AG10803 (cell line): ENCODE results near the gene NFATC1.

Source experiments
- DNase-seq: peaks from one replicate; pipeline ENCODE4 v3.0.0; 2010; ENCODE audit warnings: low read depth
- H3K4me3 ChIP-seq: 2 replicates; pipeline ENCODE4 v1.5.1; 2011; ENCODE audit warnings: mild to moderate bottlenecking, low read length, control low read depth
- CTCF ChIP-seq: conservative IDR thresholded peaks from 2 replicates; pipeline ENCODE4 v1.5.1; 2011; ENCODE audit warnings: mild to moderate bottlenecking, low read length, control low read depth, inconsistent platforms

The NFATC1 gene

GRCh38 chr18:79396431-79397246 is 909 bp downstream of the NFATC1 start:
- TF ChIP-seq CTCF, result 0 out of 2 replicates have a peak, but pooled peaks have one; percentile 13
- DNase-seq, result peak; percentile 52
- peak overlapping the region; percentile 60 for H3K4me3 ChIP-seq

- no peak for TF ChIP-seq CTCF
- H3K4me3 ChIP-seq, result no peak overlapping the region
These were observed 1.6 kb downstream of the NFATC1 start for GRCh38 chr18:79397247-79397829.

GRCh38 chr18:79397830-79398761 is 2.4 kb downstream of the NFATC1 start:
- no peak overlapping the region for H3K4me3 ChIP-seq
- no peak for DNase-seq
- no peak for TF ChIP-seq CTCF

More at GRCh38 chr18:79397247-79397829, 1.6 kb downstream of the NFATC1 start:
- no peak for DNase-seq

GRCh38 chr18:79399275-79400081 is 3.7 kb downstream of the NFATC1 start:
- peak overlapping the region; percentile 55 for H3K4me3 ChIP-seq
- no peak for TF ChIP-seq CTCF
- no peak for DNase-seq

GRCh38 chr18:79400091-79400590 is 4.4 kb downstream of the NFATC1 start:
- H3K4me3 ChIP-seq, result peak overlapping the region; percentile 55
- DNase-seq, result peak; percentile 24
- no peak for TF ChIP-seq CTCF

GRCh38 chr18:79400591-79401381 is 5.1 kb downstream of the NFATC1 start:
- peak; percentile 19 for DNase-seq
- H3K4me3 ChIP-seq, result peak overlapping the region; percentile 55
- no peak for TF ChIP-seq CTCF
